HepG2 (cell line): Measurements from ENCODE around the gene PPP1R9A. TPM values are rescaled to one million over a fixed set of nuclear protein-coding genes. Genes with fewer than 3 reads are reported as not detected.

Experiments
- AKAP8 ChIP-seq: sonication (generic); formaldehyde crosslinking; IDR thresholded peaks from 2 replicates; pipeline ENCODE4 v1.5.1; 2020; ENCODE audit warnings: mild to moderate bottlenecking, missing genetic modification reagents
- CEBPZ ChIP-seq: IDR thresholded peaks from 2 replicates; pipeline ENCODE4 v1.6.1; 2012; ENCODE audit warnings: low read length, improper control_type of control experiment
- HDAC1 ChIP-seq: sonication (generic); formaldehyde crosslinking; IDR thresholded peaks from 2 replicates; pipeline ENCODE4 v1.5.1; 2020; ENCODE audit warnings: mild to moderate bottlenecking, missing genetic modification reagents
- HNF4A ChIP-seq: sonication (generic); formaldehyde crosslinking; IDR thresholded peaks from 2 replicates; pipeline ENCODE4 v1.4.0; 2020; ENCODE audit warnings: missing genetic modification reagents
- HNRNPUL1 ChIP-seq: fragments of 200-400 bp; formaldehyde crosslinking; IDR thresholded peaks from 2 replicates; pipeline ENCODE4 v1.6.1; 2017; ENCODE audit warnings: low read depth, mild to moderate bottlenecking, low read length, moderate library complexity
- HOXA9 ChIP-seq: sonication (generic); formaldehyde crosslinking; IDR thresholded peaks from 2 replicates; pipeline ENCODE4 v1.8.1; 2022; ENCODE audit warnings: missing genetic modification reagents, mild to moderate bottlenecking, moderate library complexity, borderline replicate concordance
- MAF1 ChIP-seq: sonication (generic); formaldehyde crosslinking; IDR thresholded peaks from 2 replicates; pipeline ENCODE4 v1.5.0; 2020; ENCODE audit warnings: missing genetic modification reagents, borderline replicate concordance
- POLR2AphosphoS5 ChIP-seq: IDR thresholded peaks from 2 replicates; pipeline ENCODE4 v1.6.1; 2012; ENCODE audit warnings: low read depth, low read length
- RELA ChIP-seq: sonication (generic); formaldehyde crosslinking; IDR thresholded peaks from 2 replicates; pipeline ENCODE4 v1.4.0; 2020; ENCODE audit warnings: missing genetic modification reagents
- SMAD3 ChIP-seq: sonication (generic); formaldehyde crosslinking; IDR thresholded peaks from 2 replicates; pipeline ENCODE4 v1.4.0; 2020; ENCODE audit warnings: missing genetic modification reagents
- SMYD3 ChIP-seq: sonication (generic); formaldehyde crosslinking; IDR thresholded peaks from 2 replicates; pipeline ENCODE4 v1.8.1; 2023; ENCODE audit warnings: mild to moderate bottlenecking, missing genetic modification reagents
- SNAPC2 ChIP-seq: sonication (generic); formaldehyde crosslinking; IDR thresholded peaks from 2 replicates; pipeline ENCODE4 v1.8.1; 2022; ENCODE audit warnings: mild to moderate bottlenecking, missing genetic modification reagents
- YY1 ChIP-seq: IDR thresholded peaks from 2 replicates; pipeline ENCODE4 v1.6.1; 2011; ENCODE audit warnings: low read length, low read depth, moderate library complexity, mild to moderate bottlenecking; ENCODE audit not compliant: insufficient read depth, insufficient replicate concordance
- ZBTB14 ChIP-seq: sonication (generic); formaldehyde crosslinking; IDR thresholded peaks from 2 replicates; pipeline ENCODE4 v1.4.0; 2020; ENCODE audit warnings: missing genetic modification reagents
- ZGPAT ChIP-seq: IDR thresholded peaks from 2 replicates; pipeline ENCODE4 v1.6.1; 2016; ENCODE audit warnings: mild to moderate bottlenecking
- ZNF256 ChIP-seq: sonication (generic); formaldehyde crosslinking; conservative IDR thresholded peaks from 2 replicates; pipeline ENCODE4 v1.4.0; 2020; ENCODE audit warnings: missing genetic modification reagents
- ZNF501 ChIP-seq: sonication (generic); formaldehyde crosslinking; IDR thresholded peaks from 2 replicates; pipeline ENCODE4 v1.5.1; 2020; ENCODE audit warnings: mild to moderate bottlenecking, moderate library complexity, missing genetic modification reagents
- ZNF546 ChIP-seq: sonication (generic); formaldehyde crosslinking; conservative IDR thresholded peaks from 2 replicates; pipeline ENCODE4 v1.8.1; 2023; ENCODE audit warnings: mild to moderate bottlenecking, missing genetic modification reagents
- ZNF709 ChIP-seq: sonication (generic); formaldehyde crosslinking; IDR thresholded peaks from 2 replicates; pipeline ENCODE4 v1.5.0; 2020; ENCODE audit warnings: mild to moderate bottlenecking, missing genetic modification reagents
- ZNF883 ChIP-seq: sonication (generic); formaldehyde crosslinking; IDR thresholded peaks from 2 replicates; pipeline ENCODE4 v1.5.1; 2020; ENCODE audit warnings: mild to moderate bottlenecking, missing genetic modification reagents; ENCODE audit errors: not compliant biosample characterization
- ZSCAN12 ChIP-seq: sonication (generic); formaldehyde crosslinking; IDR thresholded peaks from 2 replicates; pipeline ENCODE4 v1.9.0; 2021; ENCODE audit warnings: mild to moderate bottlenecking, missing genetic modification reagents
- polyA plus RNA-seq, 8 experiments: library from polyadenylated mRNA; depleted of rRNA in 3 of 8; stranded (reverse) in 7 of 8; unstranded in 1 of 8; fragments of >200 nt; fragmentation: Illumina TruSeq in 4 of 8; extraction: Trizol in 4 of 8; gene quantifications; 2 replicates each; pipeline versions ENCODE4 v1.2.1 to v1.2.3, GENCODE V29; 2011 to 2016; ENCODE audit warnings: low read depth in 4 of 8, missing spikeins in 1 of 8, mixed read lengths in 1 of 8; ENCODE audit not compliant: insufficient read depth in 1 of 8
- total RNA-seq, 5 experiments: library from RNA; depleted of rRNA; stranded (reverse); fragments of >200 nt; fragmentation: Illumina TruSeq; extraction: Trizol; gene quantifications; 2 replicates each; pipeline ENCODE4 v1.2.3, GENCODE V29; 2016; ENCODE audit warnings: low read depth in 1 of 5
- TF ChIP-seq, protein P1 (sequence below): sonication (generic); formaldehyde crosslinking; conservative IDR thresholded peaks from 2 replicates; pipeline ENCODE4 v1.8.0; 2022; ENCODE audit warnings: low read depth, missing genetic modification reagents
- TF ChIP-seq, protein P2 (sequence below): sonication (generic); formaldehyde crosslinking; IDR thresholded peaks from 2 replicates; pipeline ENCODE4 v1.9.0; 2021; ENCODE audit warnings: missing genetic modification reagents, mild to moderate bottlenecking, borderline replicate concordance

The PPP1R9A gene
- total and polyA plus RNA-seq, 2 of the 13 experiments (the other 11 are each of a cell fraction or from before 2014, with no cell fraction given): 11.4 to 31.9 TPM

GRCh38 chr7:95318501-95319100, 411.2 kb downstream of the PPP1R9A start (continued):
- TF ChIP-seq SMAD3 (CRISPR knock-in tag) (no peak), HOXA9 (CRISPR knock-in tag) (no peak), CEBPZ (no peak), MAF1 (CRISPR knock-in tag) (no peak), ZGPAT (no peak), SMYD3 (no peak), ZNF883 (CRISPR knock-in tag) (no peak), ZNF256 (CRISPR knock-in tag) (no peak), AKAP8 (no peak), HNRNPUL1 (no peak), SNAPC2 (CRISPR knock-in tag) (no peak), POLR2AphosphoS5 (no peak), ZSCAN12 (CRISPR knock-in tag) (no peak), ZNF709 (CRISPR knock-in tag) (no peak), HNF4A (CRISPR knock-in tag) (peak; percentile 63), RELA (CRISPR knock-in tag) (no peak), ZBTB14 (CRISPR knock-in tag) (no peak), HDAC1 (CRISPR knock-in tag) (0 out of 2 replicates have a peak, but pooled peaks have one; percentile 18), ZNF546 (CRISPR knock-in tag) (no peak), ZNF501 (CRISPR knock-in tag) (no peak), YY1 (no peak)
- TF ChIP-seq, protein P1, sequence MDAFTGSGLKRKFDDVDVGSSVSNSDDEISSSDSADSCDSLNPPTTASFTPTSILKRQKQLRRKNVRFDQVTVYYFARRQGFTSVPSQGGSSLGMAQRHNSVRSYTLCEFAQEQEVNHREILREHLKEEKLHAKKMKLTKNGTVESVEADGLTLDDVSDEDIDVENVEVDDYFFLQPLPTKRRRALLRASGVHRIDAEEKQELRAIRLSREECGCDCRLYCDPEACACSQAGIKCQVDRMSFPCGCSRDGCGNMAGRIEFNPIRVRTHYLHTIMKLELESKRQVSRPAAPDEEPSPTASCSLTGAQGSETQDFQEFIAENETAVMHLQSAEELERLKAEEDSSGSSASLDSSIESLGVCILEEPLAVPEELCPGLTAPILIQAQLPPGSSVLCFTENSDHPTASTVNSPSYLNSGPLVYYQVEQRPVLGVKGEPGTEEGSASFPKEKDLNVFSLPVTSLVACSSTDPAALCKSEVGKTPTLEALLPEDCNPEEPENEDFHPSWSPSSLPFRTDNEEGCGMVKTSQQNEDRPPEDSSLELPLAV (CRISPR knock-in tag): no peak
- TF ChIP-seq, protein P2, sequence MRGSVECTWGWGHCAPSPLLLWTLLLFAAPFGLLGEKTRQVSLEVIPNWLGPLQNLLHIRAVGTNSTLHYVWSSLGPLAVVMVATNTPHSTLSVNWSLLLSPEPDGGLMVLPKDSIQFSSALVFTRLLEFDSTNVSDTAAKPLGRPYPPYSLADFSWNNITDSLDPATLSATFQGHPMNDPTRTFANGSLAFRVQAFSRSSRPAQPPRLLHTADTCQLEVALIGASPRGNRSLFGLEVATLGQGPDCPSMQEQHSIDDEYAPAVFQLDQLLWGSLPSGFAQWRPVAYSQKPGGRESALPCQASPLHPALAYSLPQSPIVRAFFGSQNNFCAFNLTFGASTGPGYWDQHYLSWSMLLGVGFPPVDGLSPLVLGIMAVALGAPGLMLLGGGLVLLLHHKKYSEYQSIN: no peak
